ENCODE data around the gene RNF25. TPM values are rescaled to one million over a fixed set of nuclear protein-coding genes. Genes with fewer than 3 reads are reported as not detected.

Gene RNF25
- total and polyA plus RNA-seq, 2 of the 4 experiments (the other 2 are of a cell fraction): 56.5 to 78.1 TPM

GRCh38 chr2:218663901-218664300 is 7.9 kb downstream of the RNF25 start:
- H3K27ac ChIP-seq (ENCODE audit: insufficient read depth, low read length): no peak overlapping the region
- WGBS, 2 experiments (ENCODE audit: extremely low coverage in 2 of 2, insufficient read length in 1 of 2): 97% methylated on average over 5 of the region's 15 CpGs; no CpG with 5 or more reads in 1 of the 2 experiments
- no TSS peak for BruUV-seq (replicated peaks)
- ATAC-seq (ENCODE audit: low read depth) (no peak), DNase-seq (no peak)
- dilution Hi-C loops (cut with HindIII; ENCODE audit: low sequenced_read_pairs, unreplicated experiment) (no loop called here), in situ Hi-C loops (cut with MboI; ENCODE audit: low sequenced_read_pairs) (no loop called here), intact Hi-C loops (cut with micrococcal nuclease) (no loop called here)
- H3K9ac ChIP-seq (ENCODE audit: low read depth, low read length): no peak overlapping the region
- CTCF ChIA-PET: no interaction called here
- H4K91ac ChIP-seq (ENCODE audit: insufficient read depth, low read depth, low read length): no peak overlapping the region
- H4K8ac ChIP-seq (ENCODE audit: low read depth in 2 of 2, low read length in 2 of 2): no peak overlapping the region
- no peak overlapping the region for H2BK15ac ChIP-seq (ENCODE audit: low read depth, low read length)
- peaks cover 8% of the 10 kb centered on the region; the same call in 1 of the 2 replicates for H3K9me1 ChIP-seq (ENCODE audit: insufficient read depth, low read length)
- no peak overlapping the region for H2AK5ac ChIP-seq (ENCODE audit: low read depth, low read length)
- H3K27me3 ChIP-seq (ENCODE audit: control insufficient read depth, insufficient read depth, low read length): no peaks in the 10 kb centered on the region
- TF ChIP-seq MAZ (IDR thresholded peaks at IDR 0.05; ENCODE audit: borderline replicate concordance, low read depth, low read length) (no peak), BHLHE40 (IDR thresholded peaks at IDR 0.05; ENCODE audit: low read depth, low read length) (no peak), CHD1 (IDR thresholded peaks at IDR 0.05; ENCODE audit: low read depth, low read length) (no peak), RAD21 (IDR thresholded peaks at IDR 0.05; ENCODE audit: low read length) (no peak)
- H3K14ac ChIP-seq (replicated peaks; ENCODE audit: low read depth, low read length): no peak overlapping the region
- H3K79me1 ChIP-seq (ENCODE audit: low read depth in 1 of 2, low read length in 2 of 2): peaks cover 33 to 34% of the 10 kb centered on the region in 2 experiments
- H3K18ac ChIP-seq (ENCODE audit: low read depth, low read length): no peak overlapping the region
- H2AK9ac ChIP-seq (replicated peaks; ENCODE audit: low read depth, low read length, poor library complexity): no peak overlapping the region
- H2BK20ac ChIP-seq (ENCODE audit: low read depth, low read length): no peak overlapping the region
- no peaks in the 10 kb centered on the region for H3K9me3 ChIP-seq (ENCODE audit: control insufficient read depth, insufficient read depth, low read length)
- H4K5ac ChIP-seq (ENCODE audit: low read depth, low read length): no peak overlapping the region
- H3K4me1 ChIP-seq (ENCODE audit: control insufficient read depth, insufficient read depth, low read length): peaks cover 3% of the 10 kb centered on the region; the same call in 1 of the 2 replicates
- no peak overlapping the region for H2AFZ ChIP-seq (replicated peaks; ENCODE audit: low read length, poor library complexity)
- no peak overlapping the region for H3K4me2 ChIP-seq (ENCODE audit: low read depth, low read length)
- no peak overlapping the region for H2BK5ac ChIP-seq (ENCODE audit: low read depth, low read length, poor library complexity, severe bottlenecking)
- H3K4ac ChIP-seq (ENCODE audit: low read depth, low read length): no peak overlapping the region
- H3K36me3 ChIP-seq (ENCODE audit: control insufficient read depth, insufficient read depth, low read length): peaks cover 57% of the 10 kb centered on the region
- POLR2A ChIA-PET (ENCODE audit: unreplicated experiment): no interaction called here
- H4K20me1 ChIP-seq (ENCODE audit: insufficient read depth, low read length): peaks cover 2% of the 10 kb centered on the region; the same call in 1 of the 2 replicates
- H3K4me3 ChIP-seq (ENCODE audit: insufficient read depth, low read depth, low read length): no peak overlapping the region
- no peak overlapping the region for H2BK120ac ChIP-seq (ENCODE audit: low read depth, low read length)
- no peak overlapping the region for H3K56ac ChIP-seq (ENCODE audit: extremely low read depth, insufficient read depth, low read length)
- no peak overlapping the region for H3K23ac ChIP-seq (ENCODE audit: low read depth, low read length)
